Fibroblast of the conjunctiva (primary cell): ENCODE measurements around the gene CA7.

Source experiments
- DNase-seq: peaks from one replicate; pipeline ENCODE4 v3.0.0-alpha.2; 2010; ENCODE audit warnings: low read depth

CA7 gene

DNA sequence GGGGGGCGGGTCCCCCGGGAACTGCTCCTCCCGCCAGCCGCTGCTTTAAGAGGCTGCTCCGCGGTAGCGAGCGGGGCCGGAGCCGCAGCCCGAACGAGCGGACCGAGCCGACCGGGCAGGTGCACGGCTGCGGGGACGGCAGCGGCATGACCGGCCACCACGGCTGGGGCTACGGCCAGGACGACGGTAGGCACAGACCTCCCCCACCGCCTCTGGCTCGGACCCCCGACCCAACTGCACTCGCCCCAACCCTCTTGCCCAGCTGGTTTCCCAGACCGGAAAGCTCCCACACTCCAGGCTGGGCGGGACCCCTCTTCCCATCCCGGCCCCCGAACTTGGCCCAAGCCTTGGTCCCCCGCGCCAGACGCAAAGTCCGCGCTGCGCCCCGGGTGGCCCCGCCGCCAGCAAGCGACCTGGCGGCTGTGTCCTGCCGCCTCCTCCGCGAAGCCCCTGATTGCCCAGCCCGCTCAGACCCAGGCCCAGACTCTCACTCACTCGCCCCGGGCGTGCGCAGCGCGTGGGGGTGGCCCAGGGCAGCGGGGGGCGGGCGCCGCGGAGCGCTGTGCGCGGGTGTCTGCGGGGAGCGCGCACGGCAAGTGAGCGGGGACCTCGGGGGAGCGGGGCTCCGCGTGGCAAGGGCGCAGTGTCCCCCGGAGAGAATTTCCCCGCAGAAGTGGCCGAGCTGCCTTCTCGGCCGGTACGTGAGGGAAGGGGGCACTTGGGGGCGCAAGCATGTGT, at the start of gene CA7:
Gene CA7, plus strand, starts transcription at position 73 of the 738 bp plus-strand sequence. Its CDS starts 74 bp downstream, at position 147.
- no peak for DNase-seq

- no peak for DNase-seq
Measured at GRCh38 chr16:66798161-66798560, 46.1 kb upstream of the CA7 start.

- DNase-seq = no peak
Measured at GRCh38 chr16:66800856-66801255, 43.4 kb upstream of the CA7 start.

- no peak for DNase-seq
Measured at GRCh38 chr16:66801320-66802105, 42.7 kb upstream of the CA7 start, which contains the start of gene TERB1. TSS of gene TERB1 (minus strand) at chr16:66801584. CDS start at chr16:66796798, 4,786 bp downstream.

DNA sequence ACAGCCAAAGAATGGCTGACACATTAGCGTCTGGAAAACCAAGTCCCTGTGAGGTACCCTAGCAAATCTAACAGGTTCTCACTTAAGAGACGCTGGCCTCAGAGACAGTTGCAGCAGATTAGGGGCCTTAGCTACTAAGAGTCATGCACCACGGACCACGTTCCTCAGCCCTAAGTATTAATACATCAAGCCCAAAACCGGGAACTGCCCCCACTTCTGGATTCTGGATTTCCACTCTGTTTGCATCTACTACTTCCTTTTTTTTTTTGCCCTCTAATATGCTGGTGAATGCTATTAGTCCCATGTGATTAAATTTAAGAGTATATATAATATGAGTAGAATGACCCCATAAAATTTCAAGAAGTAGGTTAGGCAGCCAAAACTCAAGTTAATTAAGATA, 42.1 kb upstream of the CA7 start:
- DNase-seq = no peak

- DNase-seq = no peak
Measured at GRCh38 chr16:66809765-66810164, 34.4 kb upstream of the CA7 start.

DNA sequence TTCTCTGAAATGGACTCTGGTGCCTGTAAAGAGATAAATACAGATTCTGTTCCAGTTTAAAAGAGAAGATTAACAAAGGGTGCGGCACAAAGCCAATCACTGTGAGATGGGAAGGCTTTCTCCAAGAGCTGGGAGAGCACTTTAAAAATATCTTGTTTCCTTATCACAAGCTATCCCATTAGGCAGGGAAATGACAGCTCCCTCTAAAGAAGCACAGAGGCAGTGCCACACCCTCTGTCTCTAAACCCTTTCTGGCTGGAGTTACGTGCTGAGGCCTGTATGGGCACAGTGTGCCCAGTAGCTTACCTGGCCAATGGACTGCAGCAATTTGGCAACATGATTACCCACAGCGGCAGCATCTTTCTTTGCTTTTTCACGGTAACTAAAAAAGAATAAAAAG, 33.8 kb upstream of the CA7 start:
- DNase-seq = no peak

GRCh38 chr16:66811043-66811442, 33.2 kb upstream of the CA7 start:
- DNase-seq = no peak

DNA sequence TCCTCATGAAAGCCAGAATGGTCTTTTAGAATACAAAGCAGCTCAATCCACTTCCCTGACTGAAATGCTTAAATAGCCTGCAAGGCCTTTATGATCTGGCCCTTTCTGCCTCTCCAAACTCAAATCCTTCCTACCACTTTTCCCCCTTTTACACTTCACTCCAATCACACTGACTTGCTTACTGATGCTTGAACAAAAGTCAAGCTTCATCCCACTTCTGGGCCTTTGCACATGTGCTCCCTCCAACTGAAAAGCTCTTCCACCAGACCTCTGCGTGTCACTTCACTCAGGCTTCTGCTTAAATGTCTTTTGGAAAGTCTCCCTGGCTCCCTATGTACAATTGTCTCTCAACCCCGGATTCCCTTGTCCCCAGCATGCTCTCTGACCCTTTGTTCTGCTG, 29.5 kb upstream of the CA7 start:
- no peak for DNase-seq

- no peak for DNase-seq
Measured at GRCh38 chr16:66824006-66824405, 20.2 kb upstream of the CA7 start.

- DNase-seq = peak; percentile 70
Measured at GRCh38 chr16:66830422-66831404, 13.5 kb upstream of the CA7 start, which contains the start of gene NAE1. TSS of gene NAE1 (minus strand) at chr16:66830976. CDS start at chr16:66830899, 77 bp downstream.

- DNase-seq = no peak
Measured at GRCh38 chr16:66832190-66832589, 12.0 kb upstream of the CA7 start.

DNA sequence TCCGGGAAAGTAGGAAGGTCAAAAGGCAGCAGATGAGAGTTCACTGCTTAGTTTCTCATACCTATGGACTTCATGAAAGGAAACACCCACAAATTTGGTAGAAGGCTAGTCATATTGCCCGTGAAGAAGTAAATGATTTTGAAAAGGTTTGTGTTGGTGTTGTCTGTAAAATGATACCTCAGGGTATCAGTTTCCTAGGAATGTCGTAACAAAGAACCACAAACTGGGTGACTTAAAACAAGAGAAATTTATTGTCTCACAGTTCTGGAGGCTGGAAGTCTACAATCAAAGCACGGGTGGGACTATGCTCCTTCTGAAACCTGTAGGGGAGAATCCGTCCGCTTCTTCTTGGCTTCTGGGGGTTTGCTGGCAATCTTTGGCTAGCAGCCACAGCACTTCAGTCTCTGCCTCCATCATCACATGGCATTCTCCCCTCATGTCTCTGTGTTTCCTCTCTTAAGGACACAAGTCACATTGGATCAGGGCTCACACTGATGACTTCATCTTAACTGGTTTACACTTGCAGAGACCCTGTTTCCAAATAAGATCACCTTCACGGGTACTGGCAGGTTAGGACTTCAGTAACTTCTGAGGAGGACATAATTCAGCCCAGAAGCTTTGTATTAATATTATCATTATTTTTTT, 11.4 kb upstream of the CA7 start:
- no peak for DNase-seq

DNA sequence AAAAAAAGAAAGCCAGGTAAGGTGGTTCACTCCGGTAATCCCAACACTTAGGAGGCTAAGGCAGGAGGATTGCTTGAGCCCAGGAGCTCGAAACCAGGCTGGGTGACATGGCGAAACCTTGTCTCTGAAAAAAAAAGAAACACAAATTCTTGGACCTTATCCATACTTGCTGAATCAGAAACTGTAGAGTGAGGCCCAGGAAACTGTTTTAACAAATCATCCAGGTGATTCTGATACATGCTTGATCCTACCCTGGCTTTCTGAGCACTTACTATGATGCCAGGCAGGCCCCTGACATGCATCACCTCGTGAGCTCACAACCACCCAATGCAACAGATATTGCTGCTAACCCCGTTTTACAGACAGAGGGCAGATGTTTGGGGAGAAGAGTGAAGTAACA, 9.5 kb upstream of the CA7 start:
- no peak for DNase-seq

DNA sequence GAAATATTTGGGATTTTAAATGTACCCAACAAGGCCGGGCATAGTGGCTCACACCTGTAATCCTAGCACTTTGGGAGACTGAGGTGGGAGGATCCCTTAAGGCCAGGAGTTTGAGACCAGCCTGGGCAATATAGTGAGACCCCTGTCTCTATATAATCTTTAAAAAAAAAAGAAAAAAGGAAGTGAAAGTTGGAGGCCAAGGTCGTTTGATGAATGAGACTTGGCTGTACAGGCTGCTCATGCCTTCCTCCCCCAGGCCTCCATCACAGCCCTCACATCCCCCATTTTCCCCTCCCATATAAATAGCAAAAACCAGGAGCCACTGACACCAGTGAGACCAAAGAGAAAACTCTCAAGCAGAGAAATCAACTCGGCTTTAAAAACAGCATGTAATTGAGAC, 3.3 kb upstream of the CA7 start:
- DNase-seq = no peak

DNA sequence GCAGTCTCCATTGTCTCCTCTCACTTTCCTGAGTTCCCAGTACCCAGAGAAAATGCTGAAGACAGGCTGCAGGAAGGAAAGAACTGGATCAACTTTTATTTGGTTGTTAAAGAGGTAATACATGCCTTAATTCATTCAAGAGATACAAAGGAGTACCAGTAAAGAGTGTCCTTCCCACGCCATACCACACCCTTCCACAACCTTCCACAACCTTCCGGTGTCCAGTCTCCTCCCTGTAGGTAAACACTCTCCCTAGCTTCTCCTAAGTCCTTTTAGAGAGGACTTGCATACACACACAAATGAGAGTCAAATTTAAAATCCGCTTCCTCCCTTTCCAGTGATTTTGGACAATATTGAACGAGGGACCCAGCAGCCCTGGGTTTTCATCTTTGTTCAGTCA, 2.8 kb upstream of the CA7 start:
- DNase-seq = no peak

DNA sequence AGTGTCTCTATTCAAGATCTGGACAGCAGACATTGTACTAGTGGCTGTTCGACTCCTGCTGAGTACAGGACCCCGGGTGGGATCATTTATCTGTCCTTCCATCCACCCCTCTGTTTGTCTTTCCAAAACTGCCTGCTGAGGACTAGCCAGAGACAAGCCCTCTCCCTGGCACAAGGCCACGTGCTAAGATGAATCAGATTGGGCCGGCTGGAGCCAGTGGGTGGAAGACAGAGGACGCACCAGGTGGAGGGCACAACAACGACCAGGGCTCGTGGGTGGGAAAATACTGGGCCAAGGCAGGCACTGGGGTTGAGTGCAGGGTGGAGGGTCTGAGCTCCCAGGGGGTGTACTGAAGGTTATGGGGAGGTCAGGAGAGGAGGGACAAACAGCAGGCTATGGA, 1.4 kb upstream of the CA7 start:
- DNase-seq = no peak

DNA sequence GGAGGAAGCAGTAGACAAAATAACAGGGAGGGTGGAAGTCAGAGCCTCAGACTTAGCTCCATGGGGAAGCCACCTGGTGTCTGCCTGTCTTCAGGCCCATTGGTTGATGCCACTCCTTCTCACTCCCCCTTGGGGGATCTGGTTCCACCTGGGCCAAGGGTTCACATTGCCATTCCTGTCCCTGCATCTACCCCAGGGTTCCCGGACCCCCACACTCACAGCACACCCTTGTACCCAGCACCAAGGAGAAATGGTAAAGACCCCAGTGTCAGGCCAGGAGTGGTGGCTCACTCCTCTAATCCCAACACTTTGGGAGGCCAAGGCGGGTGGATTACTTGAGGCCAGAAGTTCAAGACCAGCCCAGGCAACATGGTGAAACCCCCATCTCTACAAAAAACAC, 1.0 kb upstream of the CA7 start:
- DNase-seq = no peak

- no peak for DNase-seq
Measured at GRCh38 chr16:66844009-66844341, 239 bp upstream of the CA7 start.

GRCh38 chr16:66845080-66845410, 831 bp downstream of the CA7 start:
- DNase-seq = no peak

DNA sequence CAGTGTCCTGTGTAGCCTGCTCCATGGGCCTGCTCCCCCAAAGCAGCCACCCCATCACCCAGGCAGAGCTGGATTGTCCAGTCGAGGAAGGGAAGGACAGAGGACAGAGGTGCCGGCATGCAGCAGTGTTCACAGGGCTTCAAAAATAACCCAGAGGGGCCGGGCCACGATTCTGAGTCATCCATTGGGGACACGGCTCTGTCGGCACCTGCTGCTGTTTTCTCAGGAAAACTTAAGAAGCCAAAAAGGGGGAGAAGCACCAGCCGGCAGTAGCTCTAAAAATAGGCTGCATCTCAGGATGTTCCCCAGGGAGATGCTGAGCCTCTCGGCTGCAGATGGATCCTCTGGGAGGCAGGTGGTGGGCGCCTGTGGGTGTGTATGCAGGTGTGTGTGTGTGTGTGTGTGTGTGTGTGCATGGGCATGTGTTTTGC, 1.6 kb downstream of the CA7 start:
- DNase-seq = no peak

DNA sequence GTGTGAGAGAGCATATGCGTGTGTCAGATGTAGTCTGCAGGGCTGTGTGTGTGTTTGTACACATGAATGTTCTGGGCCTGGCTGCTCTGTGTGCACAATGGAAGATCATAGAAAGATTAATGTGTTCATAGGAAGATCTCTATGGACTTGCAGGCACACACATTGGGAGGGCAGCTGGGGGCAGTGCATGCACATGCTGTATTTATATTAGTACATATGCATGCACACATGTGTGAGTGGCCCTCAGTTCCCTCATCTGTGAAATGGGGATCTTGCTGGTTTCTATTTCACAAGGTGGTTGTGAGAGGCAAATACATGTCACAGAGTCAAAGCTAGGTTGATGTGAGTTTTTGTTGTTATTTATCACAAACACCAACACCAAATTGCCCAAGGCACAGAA, 2.1 kb downstream of the CA7 start:
- DNase-seq = no peak
